HCT116 (cell line): ENCODE data around the gene SHROOM3. TPM values are rescaled to one million over a fixed set of nuclear protein-coding genes. Genes with fewer than 3 reads are reported as not detected.

Source experiments
- ATAC-seq: fragments of 200-7000 bp; cut with Tn5 transposase; 2 replicates; pipeline ENCODE4 v1.9.1; 2020; ENCODE audit warnings: mild to moderate bottlenecking, moderate library complexity
- BruUV-seq: library from RNA; stranded (reverse); fragments of 400-500 nt; replicated peaks from 2 replicates; lab custom pipeline; 2021; lab: Mats Ljungman, UMichigan
- CTCF ChIA-PET: fragments of 300-600 bp; sonication (Branson Sonifier 250); formaldehyde crosslinking; loops from one replicate; lab custom pipeline; 2021; ENCODE audit warnings: antibody characterized with exemption; lab: Charles Lee
- POLR2A ChIA-PET: fragments of 300-600, 350-600 bp; sonication (Branson Sonifier 250); formaldehyde crosslinking; loops from one replicate; lab custom pipeline; 2021; ENCODE audit warnings: antibody characterized with exemption; lab: Charles Lee
- RAD21 ChIA-PET, 2 experiments: fragments of 300-600 bp; sonication (Branson Sonifier 250); formaldehyde crosslinking; loops; one replicate each; lab custom pipeline; 2023; ENCODE audit warnings: low total read pairs in 2 of 2; ENCODE audit not compliant: uncharacterized antibody in 2 of 2, unreplicated experiment in 2 of 2, low non-redundant PET in 1 of 2; lab: Charles Lee
- DNase-seq: peaks from one replicate; pipeline ENCODE4 v3.0.0-alpha.2; 2010; ENCODE audit warnings: low read depth, low spot score
- H2AFZ ChIP-seq: fragments of 200-600 bp; shearing (Covaris generic), sonication (generic); 2 replicates; pipeline ENCODE4 v1.6.1; 2017; ENCODE audit warnings: low read depth, mixed run types, mixed read lengths, antibody characterized with exemption, low read length; ENCODE audit not compliant: poor library complexity, severe bottlenecking
- H3K27ac ChIP-seq: 2 replicates; pipeline ENCODE4 v1.5.1; 2012; ENCODE audit warnings: low read depth, low read length
- H3K27me3 ChIP-seq: fragments of 200-600 bp; sonication (generic); 2 replicates; pipeline ENCODE4 v1.6.1; 2016; ENCODE audit warnings: mixed run types, low read length, mixed read lengths; ENCODE audit not compliant: insufficient read depth
- H3K36me3 ChIP-seq, 2 experiments: fragments of 200-500 bp in 1 of 2; fragments of 200-600 bp in 1 of 2; sonication (Bioruptor generic) in 1 of 2; sonication (generic) in 1 of 2; 2 replicates each; pipeline versions ENCODE4 v1.5.1 to v1.6.1; 2014 to 2016; ENCODE audit warnings: low read length in 2 of 2, inconsistent platforms in 1 of 2, mixed read lengths in 1 of 2, mixed run types in 1 of 2; ENCODE audit not compliant: insufficient read depth in 2 of 2, control insufficient read depth in 1 of 2
- H3K4me1 ChIP-seq, 2 experiments: fragments of 200-600 bp in 1 of 2; sonication (generic) in 1 of 2; 2 replicates each; pipeline versions ENCODE4 v1.5.1 to v1.6.1; 2012 to 2017; ENCODE audit warnings: low read length in 2 of 2, inconsistent platforms in 1 of 2, mild to moderate bottlenecking in 1 of 2, mixed read lengths in 1 of 2, mixed run types in 1 of 2, moderate library complexity in 1 of 2; ENCODE audit not compliant: insufficient read depth in 2 of 2, control insufficient read depth in 1 of 2
- H3K4me2 ChIP-seq: fragments of 200-600 bp; sonication (generic); 2 replicates; pipeline ENCODE4 v1.6.1; 2017; ENCODE audit warnings: mixed run types, low read length, mixed read lengths
- H3K4me3 ChIP-seq, 2 experiments: fragments of 200-600 bp in 1 of 2; sonication (generic) in 1 of 2; replicated peaks in 1 of 2; 2 replicates each; pipeline ENCODE4 v1.5.1; 2011 to 2016; ENCODE audit warnings: low read length in 2 of 2, control low read depth in 1 of 2, low read depth in 1 of 2, mild to moderate bottlenecking in 1 of 2, mixed read lengths in 1 of 2, mixed run types in 1 of 2
- H3K79me2 ChIP-seq: fragments of 200-600 bp; sonication (generic); 2 replicates; pipeline ENCODE4 v1.6.1; 2017; ENCODE audit warnings: mild to moderate bottlenecking, mixed run types, low read length, moderate library complexity, mixed read lengths; ENCODE audit not compliant: insufficient read depth
- H3K9ac ChIP-seq: fragments of 200-600 bp; sonication (generic); 2 replicates; pipeline ENCODE4 v1.6.1; 2016; ENCODE audit warnings: low read length, mixed read lengths
- H3K9me2 ChIP-seq: fragments of 200-600 bp; sonication (generic), shearing (Covaris generic); 2 replicates; pipeline ENCODE4 v1.6.1; 2017; ENCODE audit warnings: mixed run types, mild to moderate bottlenecking, moderate library complexity; ENCODE audit not compliant: insufficient read depth
- H3K9me3 ChIP-seq, 2 experiments: fragments of 200-500 bp in 1 of 2; fragments of 200-600 bp in 1 of 2; sonication (Bioruptor generic) in 1 of 2; sonication (generic) in 1 of 2; 2 replicates each; pipeline ENCODE4 v1.6.1; 2014 to 2017; ENCODE audit warnings: low read length in 2 of 2, mixed read lengths in 2 of 2, inconsistent platforms in 1 of 2, low read depth in 1 of 2, mild to moderate bottlenecking in 1 of 2, mixed run types in 1 of 2, moderate library complexity in 1 of 2; ENCODE audit not compliant: control insufficient read depth in 1 of 2, insufficient read depth in 1 of 2
- H4K20me1 ChIP-seq: fragments of 200-600 bp; sonication (generic), shearing (Covaris generic); 2 replicates; pipeline ENCODE4 v1.6.1; 2017; ENCODE audit warnings: mixed run types, mild to moderate bottlenecking, moderate library complexity; ENCODE audit not compliant: insufficient read depth
- ATF3 ChIP-seq: IDR thresholded peaks from 2 replicates; pipeline ENCODE4 v1.6.1; 2012
- CEBPB ChIP-seq: IDR thresholded peaks from 2 replicates; pipeline ENCODE4 v1.6.1; 2012; ENCODE audit warnings: low read depth
- CTCF ChIP-seq, 3 experiments: fragments of 200-600 bp in 1 of 3; sonication (generic) in 1 of 3; IDR thresholded peaks in 2 of 3; conservative IDR thresholded peaks in 1 of 3; 2 replicates each; pipeline ENCODE4 v1.5.1; 2012 to 2017; ENCODE audit warnings: low read depth in 2 of 3, low read length in 2 of 3, antibody characterized with exemption in 1 of 3, borderline replicate concordance in 1 of 3, control low read depth in 1 of 3, mild to moderate bottlenecking in 1 of 3, mixed read lengths in 1 of 3, mixed run types in 1 of 3, moderate library complexity in 1 of 3; ENCODE audit not compliant: insufficient read depth in 1 of 3
- EGR1 ChIP-seq: IDR thresholded peaks from 2 replicates; pipeline ENCODE4 v1.6.1; 2012; ENCODE audit warnings: low read depth
- EZH2phosphoT487 ChIP-seq: fragments of 200-600 bp; IDR thresholded peaks from 2 replicates; pipeline ENCODE4 v1.6.1; 2018; ENCODE audit warnings: antibody characterized with exemption, borderline replicate concordance
- JUND ChIP-seq: IDR thresholded peaks from 2 replicates; pipeline ENCODE4 v1.6.1; 2012
- MAX ChIP-seq: IDR thresholded peaks from 2 replicates; pipeline ENCODE4 v1.6.1; 2012
- POLR2AphosphoS5 ChIP-seq: IDR thresholded peaks from 2 replicates; pipeline ENCODE4 v1.6.1; 2011; ENCODE audit warnings: mild to moderate bottlenecking, low read depth, low read length, moderate library complexity
- RAD21 ChIP-seq: IDR thresholded peaks from 2 replicates; pipeline ENCODE4 v1.6.1; 2012; ENCODE audit warnings: low read depth, mild to moderate bottlenecking
- REST ChIP-seq: IDR thresholded peaks from 2 replicates; pipeline ENCODE4 v1.6.1; 2012; ENCODE audit warnings: low read depth
- SIN3A ChIP-seq: IDR thresholded peaks from 2 replicates; pipeline ENCODE4 v1.6.1; 2012; ENCODE audit warnings: low read depth
- TCF7L2 ChIP-seq: IDR thresholded peaks from 2 replicates; pipeline ENCODE4 v1.7.0; 2011; ENCODE audit warnings: borderline replicate concordance, inconsistent platforms; ENCODE audit not compliant: insufficient read depth, insufficient read length; ENCODE audit errors: extremely low read depth
- YY1 ChIP-seq: IDR thresholded peaks from 2 replicates; pipeline ENCODE4 v1.6.1; 2011; ENCODE audit warnings: low read length, low read depth, moderate library complexity, mild to moderate bottlenecking; ENCODE audit not compliant: insufficient replicate concordance; ENCODE audit errors: extremely low read depth
- ZBTB33 ChIP-seq: IDR thresholded peaks from 2 replicates; pipeline ENCODE4 v1.6.1; 2011; ENCODE audit warnings: mild to moderate bottlenecking, low read length, moderate library complexity; ENCODE audit not compliant: insufficient replicate concordance; ENCODE audit errors: extremely low read depth
- ZFX ChIP-seq: fragments of 450-650 bp; IDR thresholded peaks from 2 replicates; pipeline ENCODE4 v1.6.1; 2017
- ZNF274 ChIP-seq: fragments of 200-500 bp; sonication (Bioruptor generic); IDR thresholded peaks from 2 replicates; pipeline ENCODE4 v1.6.1; 2014; ENCODE audit warnings: mild to moderate bottlenecking, low read depth, low read length, inconsistent platforms
- intact Hi-C: fragments of 100-400 bp; cut with micrococcal nuclease; formaldehyde crosslinking; loops from 2 replicates; pipeline ENCODE4 v1.10.0; 2022
- total RNA-seq: library from RNA; stranded (reverse); gene quantifications from one replicate; pipeline ENCODE4 v1.2.1, GENCODE V29; 2021; ENCODE audit not compliant: unreplicated experiment

Gene SHROOM3
- total RNA-seq, 1 experiment from 2014 or later: 22.5 TPM

- DNase-seq (peak; percentile 80), ATAC-seq (peak; percentile 82)
- ChIA-PET CTCF (interaction anchor here (1.1 to 1.4 kb wide), 2 partner anchors 9 to 24 kb away, joined by 3 to 5 read pairs; no protein-coding TSS in a partner anchor), POLR2A (interaction anchor here (0.5 kb wide), 1 partner anchor 10 kb away, joined by 3 read pairs; no protein-coding TSS in a partner anchor), RAD21 (interaction anchor here in 1 of 2 experiments (0.6 kb wide), 1 partner anchor 108 kb away, joined by 3 read pairs; no protein-coding TSS in a partner anchor)
- peak overlapping the region; percentile 47 for H3K9ac ChIP-seq
- no peak overlapping the region for H2AFZ ChIP-seq
- H3K4me2 ChIP-seq: peak overlapping the region; percentile 56
- no peaks in the 10 kb centered on the region for H3K27me3 ChIP-seq
- H4K20me1 ChIP-seq: no peaks in the 10 kb centered on the region
- H3K4me1 ChIP-seq: peaks cover 45 to 48% of the 10 kb centered on the region in 2 experiments
- intact Hi-C loops: loop anchor here (5.0 to 10.0 kb wide), 2 partner anchors 115 to 163 kb away; partner anchors contain the start of genes SEPTIN11 and SOWAHB
- no peaks in the 10 kb centered on the region for H3K79me2 ChIP-seq
- H3K9me2 ChIP-seq: no peaks in the 10 kb centered on the region
- H3K36me3 ChIP-seq: no peaks in the 10 kb centered on the region
- H3K4me3 ChIP-seq: peak overlapping the region in 1 of 2 experiments; percentile 26; a peak in 2 of 4 replicates
- BruUV-seq: TSS peak; percentile 85
- no peaks in the 10 kb centered on the region for H3K9me3 ChIP-seq
- peak overlapping the region; percentile 86 for H3K27ac ChIP-seq
- peak; percentile 90 for TF ChIP-seq JUND
- no peak for TF ChIP-seq CTCF (IDR thresholded peaks at IDR 0.05 in 2 of 3, conservative IDR thresholded peaks at IDR 0.05 in 1 of 3; ENCODE audit: borderline replicate concordance in 1 of 3, insufficient read depth in 1 of 3, low read depth in 2 of 3, low read length in 2 of 3)
- no peak; the same call in 1 of the 2 replicates for TF ChIP-seq SIN3A
- TF ChIP-seq EZH2phosphoT487: no peak
- TF ChIP-seq ZNF274: no peak
- peak; percentile 56 for TF ChIP-seq POLR2AphosphoS5
- no peak for TF ChIP-seq ZBTB33
- no peak for TF ChIP-seq ZFX
- no peak for TF ChIP-seq EGR1
- no peak; the same call in none of the 2 replicates for TF ChIP-seq RAD21
- TF ChIP-seq TCF7L2: no peak
- TF ChIP-seq REST: no peak
- no peak for TF ChIP-seq ATF3
- peak; percentile 43; the same call in 1 of the 2 replicates for TF ChIP-seq CEBPB
- peak; percentile 45 for TF ChIP-seq MAX
- peak; percentile 73 for TF ChIP-seq YY1
These were observed 346.9 kb downstream of the SHROOM3 start for GRCh38 chr4:76781698-76782595.
